ENCODE results near the gene LARP6.

LARP6 gene

DNA sequence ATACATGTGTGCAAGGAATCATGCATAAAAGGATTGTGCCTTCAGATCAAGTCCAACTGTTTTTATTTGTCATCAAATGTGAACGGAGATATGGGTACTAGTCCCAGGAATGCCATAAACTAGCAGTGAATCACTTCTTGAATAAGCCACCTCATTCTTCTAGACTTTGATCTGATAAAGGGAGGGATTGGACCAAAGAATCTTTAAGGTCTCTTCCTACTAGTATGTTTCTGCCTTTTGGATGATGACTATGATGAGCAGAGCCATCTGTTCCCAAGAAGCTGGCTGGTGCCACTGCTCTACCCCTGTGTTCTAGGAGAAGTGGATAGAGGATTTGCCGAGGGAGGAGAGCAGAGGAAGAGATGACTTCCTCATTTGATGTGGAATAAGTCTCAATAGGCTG is 61.8 kb downstream of the LARP6 start (continued):
- TF ChIP-seq, protein P1, sequence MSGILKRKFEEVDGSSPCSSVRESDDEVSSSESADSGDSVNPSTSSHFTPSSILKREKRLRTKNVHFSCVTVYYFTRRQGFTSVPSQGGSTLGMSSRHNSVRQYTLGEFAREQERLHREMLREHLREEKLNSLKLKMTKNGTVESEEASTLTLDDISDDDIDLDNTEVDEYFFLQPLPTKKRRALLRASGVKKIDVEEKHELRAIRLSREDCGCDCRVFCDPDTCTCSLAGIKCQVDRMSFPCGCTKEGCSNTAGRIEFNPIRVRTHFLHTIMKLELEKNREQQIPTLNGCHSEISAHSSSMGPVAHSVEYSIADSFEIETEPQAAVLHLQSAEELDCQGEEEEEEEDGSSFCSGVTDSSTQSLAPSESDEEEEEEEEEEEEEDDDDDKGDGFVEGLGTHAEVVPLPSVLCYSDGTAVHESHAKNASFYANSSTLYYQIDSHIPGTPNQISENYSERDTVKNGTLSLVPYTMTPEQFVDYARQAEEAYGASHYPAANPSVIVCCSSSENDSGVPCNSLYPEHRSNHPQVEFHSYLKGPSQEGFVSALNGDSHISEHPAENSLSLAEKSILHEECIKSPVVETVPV (CRISPR knock-in tag; IDR thresholded peaks at IDR 0.05), result no peak

DNA sequence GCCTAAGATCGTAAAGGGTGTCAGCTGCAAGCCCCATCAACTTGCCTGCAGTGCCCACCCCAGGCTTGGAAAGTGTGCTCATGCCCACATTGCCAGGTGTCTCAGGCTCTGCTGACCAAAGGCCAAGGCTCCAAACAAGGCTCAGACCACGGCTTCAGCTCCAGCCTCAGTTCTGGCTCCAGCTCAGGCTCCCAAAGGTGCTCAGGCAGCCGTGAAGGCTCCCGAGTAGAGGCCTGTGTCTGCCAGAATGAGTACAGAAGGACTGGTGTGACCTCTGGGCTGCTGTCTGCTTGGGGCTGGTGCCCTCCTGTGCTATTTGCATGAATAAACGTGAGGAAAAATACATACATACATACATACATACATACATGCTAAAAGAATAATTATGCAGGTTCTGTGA is 62.7 kb downstream of the LARP6 start:
- TF ChIP-seq OSR1 (CRISPR knock-in tag; IDR thresholded peaks at IDR 0.05) (no peak), ZNF70 (CRISPR knock-in tag; IDR thresholded peaks at IDR 0.05) (no peak), ARNTL (CRISPR knock-in tag; IDR thresholded peaks at IDR 0.05; ENCODE audit: borderline replicate concordance, low read depth) (no peak)
- no peak for ATAC-seq

DNA sequence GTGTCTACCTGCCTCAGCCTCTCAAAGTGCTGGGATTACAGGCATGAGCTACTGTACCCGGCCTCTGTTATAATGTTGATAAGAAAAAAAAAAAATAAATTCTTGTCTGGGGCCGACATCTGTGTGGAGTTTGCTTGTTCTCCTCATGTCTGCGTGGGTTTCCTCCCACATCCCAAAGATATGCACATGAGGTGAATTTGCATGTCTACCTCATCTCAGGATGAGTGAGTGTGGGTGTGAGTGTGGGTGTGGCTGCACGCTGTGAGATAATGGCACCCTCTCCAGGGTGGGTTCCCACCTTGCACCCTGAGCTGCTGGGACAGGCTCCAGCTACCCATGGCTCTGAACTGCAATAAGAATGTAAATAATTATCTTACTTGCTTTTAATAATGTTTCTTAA is 64.7 kb downstream of the LARP6 start:
- no peak for ATAC-seq
- no peak for TF ChIP-seq ZNF8 (CRISPR knock-in tag; IDR thresholded peaks at IDR 0.05)
- TF ChIP-seq PPARA (CRISPR knock-in tag; IDR thresholded peaks at IDR 0.05; ENCODE audit: borderline replicate concordance), result no peak
- TF ChIP-seq, protein P2, sequence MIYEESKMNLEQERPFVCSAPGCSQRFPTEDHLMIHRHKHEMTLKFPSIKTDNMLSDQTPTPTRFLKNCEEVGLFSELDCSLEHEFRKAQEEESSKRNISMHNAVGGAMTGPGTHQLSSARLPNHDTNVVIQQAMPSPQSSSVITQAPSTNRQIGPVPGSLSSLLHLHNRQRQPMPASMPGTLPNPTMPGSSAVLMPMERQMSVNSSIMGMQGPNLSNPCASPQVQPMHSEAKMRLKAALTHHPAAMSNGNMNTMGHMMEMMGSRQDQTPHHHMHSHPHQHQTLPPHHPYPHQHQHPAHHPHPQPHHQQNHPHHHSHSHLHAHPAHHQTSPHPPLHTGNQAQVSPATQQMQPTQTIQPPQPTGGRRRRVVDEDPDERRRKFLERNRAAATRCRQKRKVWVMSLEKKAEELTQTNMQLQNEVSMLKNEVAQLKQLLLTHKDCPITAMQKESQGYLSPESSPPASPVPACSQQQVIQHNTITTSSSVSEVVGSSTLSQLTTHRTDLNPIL (CRISPR knock-in tag; IDR thresholded peaks at IDR 0.05; ENCODE audit: low read depth), result no peak
- no peak for TF ChIP-seq CSDC2 (CRISPR knock-in tag; IDR thresholded peaks at IDR 0.05)

DNA sequence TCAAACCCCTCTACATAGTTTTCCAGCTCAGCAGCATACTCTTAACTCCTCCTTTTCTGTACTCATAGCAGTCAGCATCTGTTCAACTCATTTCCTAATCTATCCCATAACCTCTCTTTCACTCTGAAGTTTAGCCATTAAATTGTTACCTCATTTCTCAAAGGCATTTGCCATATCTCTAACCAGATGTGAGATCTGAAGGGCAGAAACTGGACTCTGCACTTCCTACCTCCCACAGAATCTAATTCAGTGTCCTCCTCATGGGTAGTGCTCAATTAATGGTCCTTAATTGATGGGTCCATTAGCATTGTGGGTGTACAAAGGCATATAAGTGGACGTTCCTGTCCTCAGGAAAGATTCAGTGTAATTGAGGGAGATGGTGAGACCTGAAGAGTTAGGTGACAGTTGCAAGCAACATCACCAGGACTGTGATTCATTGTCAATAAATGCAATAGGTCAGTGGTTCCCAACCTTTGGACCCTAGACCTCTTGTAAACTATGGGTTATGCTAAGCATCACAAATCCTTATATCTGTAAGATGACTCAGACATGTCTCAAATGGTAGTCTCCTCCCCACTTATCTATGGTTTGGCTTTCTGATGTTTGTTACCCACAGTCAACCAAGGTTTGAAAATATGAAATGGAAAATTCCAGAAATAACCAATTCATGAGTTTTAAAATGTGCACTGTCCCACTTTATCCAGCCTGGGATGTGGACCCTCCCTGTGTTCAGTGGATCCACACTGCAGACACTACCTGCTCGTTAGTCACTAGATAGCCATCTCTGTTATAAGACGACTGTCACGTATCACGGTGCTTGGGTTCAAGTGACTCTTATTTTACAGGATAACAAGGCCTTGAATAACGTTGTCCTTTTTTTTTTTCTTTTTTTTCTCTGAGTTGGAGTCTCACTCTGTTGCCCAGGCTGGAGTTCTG is 65.6 kb downstream of the LARP6 start:
- TF ChIP-seq ZNF70 (CRISPR knock-in tag; IDR thresholded peaks at IDR 0.05) (peak; percentile 76), ZFP3 (CRISPR knock-in tag; IDR thresholded peaks at IDR 0.05) (no peak), ESRRG (CRISPR knock-in tag; IDR thresholded peaks at IDR 0.05) (no peak), OSR1 (CRISPR knock-in tag; IDR thresholded peaks at IDR 0.05) (no peak), ARNTL (CRISPR knock-in tag; IDR thresholded peaks at IDR 0.05; ENCODE audit: borderline replicate concordance, low read depth) (no peak)
- ATAC-seq, result peak; percentile 42

DNA sequence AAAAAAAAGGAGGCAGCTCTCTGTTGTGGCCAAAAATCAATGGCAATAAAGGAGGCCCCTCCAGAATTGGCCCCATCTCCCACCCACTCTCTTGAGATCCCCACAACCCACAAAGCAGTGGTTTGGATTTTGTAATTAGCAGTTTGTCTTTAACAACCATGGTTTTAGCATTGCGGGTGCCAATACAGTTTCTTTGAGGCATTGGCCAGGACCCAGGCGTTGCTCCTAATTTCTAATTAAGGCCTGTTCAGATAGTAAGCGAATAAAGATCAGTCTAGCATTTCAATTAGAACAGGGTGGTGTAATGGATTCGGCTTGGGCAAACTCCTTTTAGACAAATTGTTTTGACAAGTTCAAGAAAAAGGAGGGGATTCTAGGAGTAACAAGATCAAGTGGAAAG is 67.0 kb downstream of the LARP6 start:
- TF ChIP-seq SNAI2 (CRISPR knock-in tag; IDR thresholded peaks at IDR 0.05) (no peak), ZNF70 (CRISPR knock-in tag; IDR thresholded peaks at IDR 0.05) (no peak), TOX (CRISPR knock-in tag; IDR thresholded peaks at IDR 0.05; ENCODE audit: borderline replicate concordance) (no peak), ZFP3 (CRISPR knock-in tag; IDR thresholded peaks at IDR 0.05) (no peak), RARB (CRISPR knock-in tag; IDR thresholded peaks at IDR 0.05) (no peak), CSDC2 (CRISPR knock-in tag; IDR thresholded peaks at IDR 0.05) (no peak), ZFP30 (CRISPR knock-in tag; IDR thresholded peaks at IDR 0.05) (no peak), ISL1 (CRISPR knock-in tag; IDR thresholded peaks at IDR 0.05) (no peak), ZNF565 (CRISPR knock-in tag; conservative IDR thresholded peaks at IDR 0.05; ENCODE audit: low read depth) (no peak), ESRRG (CRISPR knock-in tag; IDR thresholded peaks at IDR 0.05) (no peak), ZNF8 (CRISPR knock-in tag; IDR thresholded peaks at IDR 0.05) (no peak), PPARA (CRISPR knock-in tag; IDR thresholded peaks at IDR 0.05; ENCODE audit: borderline replicate concordance) (no peak), BACH2 (CRISPR knock-in tag; IDR thresholded peaks at IDR 0.05; ENCODE audit: borderline replicate concordance) (no peak), ZC3H10 (CRISPR knock-in tag; IDR thresholded peaks at IDR 0.05) (no peak), OSR1 (CRISPR knock-in tag; IDR thresholded peaks at IDR 0.05) (no peak), GLIS3 (CRISPR knock-in tag; IDR thresholded peaks at IDR 0.05) (no peak)
- TF ChIP-seq, protein P3, sequence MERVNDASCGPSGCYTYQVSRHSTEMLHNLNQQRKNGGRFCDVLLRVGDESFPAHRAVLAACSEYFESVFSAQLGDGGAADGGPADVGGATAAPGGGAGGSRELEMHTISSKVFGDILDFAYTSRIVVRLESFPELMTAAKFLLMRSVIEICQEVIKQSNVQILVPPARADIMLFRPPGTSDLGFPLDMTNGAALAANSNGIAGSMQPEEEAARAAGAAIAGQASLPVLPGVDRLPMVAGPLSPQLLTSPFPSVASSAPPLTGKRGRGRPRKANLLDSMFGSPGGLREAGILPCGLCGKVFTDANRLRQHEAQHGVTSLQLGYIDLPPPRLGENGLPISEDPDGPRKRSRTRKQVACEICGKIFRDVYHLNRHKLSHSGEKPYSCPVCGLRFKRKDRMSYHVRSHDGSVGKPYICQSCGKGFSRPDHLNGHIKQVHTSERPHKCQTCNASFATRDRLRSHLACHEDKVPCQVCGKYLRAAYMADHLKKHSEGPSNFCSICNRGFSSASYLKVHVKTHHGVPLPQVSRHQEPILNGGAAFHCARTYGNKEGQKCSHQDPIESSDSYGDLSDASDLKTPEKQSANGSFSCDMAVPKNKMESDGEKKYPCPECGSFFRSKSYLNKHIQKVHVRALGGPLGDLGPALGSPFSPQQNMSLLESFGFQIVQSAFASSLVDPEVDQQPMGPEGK (CRISPR knock-in tag; IDR thresholded peaks at IDR 0.05; ENCODE audit: borderline replicate concordance), result no peak
- TF ChIP-seq, protein P4, sequence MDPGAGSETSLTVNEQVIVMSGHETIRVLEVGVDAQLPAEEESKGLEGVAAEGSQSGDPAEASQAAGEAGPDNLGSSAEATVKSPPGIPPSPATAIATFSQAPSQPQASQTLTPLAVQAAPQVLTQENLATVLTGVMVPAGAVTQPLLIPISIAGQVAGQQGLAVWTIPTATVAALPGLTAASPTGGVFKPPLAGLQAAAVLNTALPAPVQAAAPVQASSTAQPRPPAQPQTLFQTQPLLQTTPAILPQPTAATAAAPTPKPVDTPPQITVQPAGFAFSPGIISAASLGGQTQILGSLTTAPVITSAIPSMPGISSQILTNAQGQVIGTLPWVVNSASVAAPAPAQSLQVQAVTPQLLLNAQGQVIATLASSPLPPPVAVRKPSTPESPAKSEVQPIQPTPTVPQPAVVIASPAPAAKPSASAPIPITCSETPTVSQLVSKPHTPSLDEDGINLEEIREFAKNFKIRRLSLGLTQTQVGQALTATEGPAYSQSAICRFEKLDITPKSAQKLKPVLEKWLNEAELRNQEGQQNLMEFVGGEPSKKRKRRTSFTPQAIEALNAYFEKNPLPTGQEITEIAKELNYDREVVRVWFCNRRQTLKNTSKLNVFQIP (CRISPR knock-in tag; IDR thresholded peaks at IDR 0.05; ENCODE audit: borderline replicate concordance, low read depth), result no peak
- TF ChIP-seq, protein P5, sequence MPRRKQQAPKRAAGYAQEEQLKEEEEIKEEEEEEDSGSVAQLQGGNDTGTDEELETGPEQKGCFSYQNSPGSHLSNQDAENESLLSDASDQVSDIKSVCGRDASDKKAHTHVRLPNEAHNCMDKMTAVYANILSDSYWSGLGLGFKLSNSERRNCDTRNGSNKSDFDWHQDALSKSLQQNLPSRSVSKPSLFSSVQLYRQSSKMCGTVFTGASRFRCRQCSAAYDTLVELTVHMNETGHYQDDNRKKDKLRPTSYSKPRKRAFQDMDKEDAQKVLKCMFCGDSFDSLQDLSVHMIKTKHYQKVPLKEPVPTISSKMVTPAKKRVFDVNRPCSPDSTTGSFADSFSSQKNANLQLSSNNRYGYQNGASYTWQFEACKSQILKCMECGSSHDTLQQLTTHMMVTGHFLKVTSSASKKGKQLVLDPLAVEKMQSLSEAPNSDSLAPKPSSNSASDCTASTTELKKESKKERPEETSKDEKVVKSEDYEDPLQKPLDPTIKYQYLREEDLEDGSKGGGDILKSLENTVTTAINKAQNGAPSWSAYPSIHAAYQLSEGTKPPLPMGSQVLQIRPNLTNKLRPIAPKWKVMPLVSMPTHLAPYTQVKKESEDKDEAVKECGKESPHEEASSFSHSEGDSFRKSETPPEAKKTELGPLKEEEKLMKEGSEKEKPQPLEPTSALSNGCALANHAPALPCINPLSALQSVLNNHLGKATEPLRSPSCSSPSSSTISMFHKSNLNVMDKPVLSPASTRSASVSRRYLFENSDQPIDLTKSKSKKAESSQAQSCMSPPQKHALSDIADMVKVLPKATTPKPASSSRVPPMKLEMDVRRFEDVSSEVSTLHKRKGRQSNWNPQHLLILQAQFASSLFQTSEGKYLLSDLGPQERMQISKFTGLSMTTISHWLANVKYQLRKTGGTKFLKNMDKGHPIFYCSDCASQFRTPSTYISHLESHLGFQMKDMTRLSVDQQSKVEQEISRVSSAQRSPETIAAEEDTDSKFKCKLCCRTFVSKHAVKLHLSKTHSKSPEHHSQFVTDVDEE (CRISPR knock-in tag; IDR thresholded peaks at IDR 0.05), result no peak
- TF ChIP-seq, protein P1 (CRISPR knock-in tag; IDR thresholded peaks at IDR 0.05), result no peak
- no peak for ATAC-seq
